GM04504 (cell line): ENCODE data around the gene VPS13D.
"Not testable (repeated sequence)": the region's sequence is repeated elsewhere in the genome, so short reads cannot be mapped to it uniquely, and the experiment has no call there.

Experiments used
- DNase-seq: peaks from one replicate; pipeline ENCODE4 v3.0.0-alpha.2; 2012; ENCODE audit warnings: low read depth

The VPS13D gene

GRCh38 chr1:12370333-12370975, 140.6 kb downstream of the VPS13D start:
- no peak for DNase-seq

GRCh38 chr1:12371053-12371452, 141.2 kb downstream of the VPS13D start:
- no peak for DNase-seq

- DNase-seq = no peak
These were observed 142.3 kb downstream of the VPS13D start for GRCh38 chr1:12372180-12372579.

- no peak for DNase-seq
These were observed 142.9 kb downstream of the VPS13D start for GRCh38 chr1:12372761-12373160.

GRCh38 chr1:12375133-12375829, 145.5 kb downstream of the VPS13D start:
- no peak for DNase-seq

- no peak for DNase-seq
These were observed 146.6 kb downstream of the VPS13D start for GRCh38 chr1:12376236-12377045.

GRCh38 chr1:12380326-12381249, 150.8 kb downstream of the VPS13D start:
- DNase-seq = no peak

GRCh38 chr1:12383001-12383400, 153.2 kb downstream of the VPS13D start:
- no peak for DNase-seq

- DNase-seq = no peak
These were observed 154.0 kb downstream of the VPS13D start for GRCh38 chr1:12383786-12384185.

GRCh38 chr1:12384836-12385456, 155.1 kb downstream of the VPS13D start:
- no peak for DNase-seq

- DNase-seq = no peak
These were observed 156.3 kb downstream of the VPS13D start for GRCh38 chr1:12386130-12386529.

- DNase-seq = no peak
These were observed 157.8 kb downstream of the VPS13D start for GRCh38 chr1:12387641-12388040.

- not testable (repeated sequence) for DNase-seq
These were observed 160.5 kb downstream of the VPS13D start for GRCh38 chr1:12390296-12390695.

GRCh38 chr1:12397462-12398450, 167.9 kb downstream of the VPS13D start:
- DNase-seq = no peak

- no peak for DNase-seq
These were observed 168.6 kb downstream of the VPS13D start for GRCh38 chr1:12398479-12398878.

- DNase-seq = no peak
These were observed 170.3 kb downstream of the VPS13D start for GRCh38 chr1:12400027-12400693.

GRCh38 chr1:12402159-12402673, 172.4 kb downstream of the VPS13D start:
- no peak for DNase-seq

- no peak for DNase-seq
These were observed 173.0 kb downstream of the VPS13D start for GRCh38 chr1:12402842-12403241.

- DNase-seq = no peak
These were observed 175.1 kb downstream of the VPS13D start for GRCh38 chr1:12404918-12405317.
